GM12874 (cell line): ENCODE data around the gene CHST11.

ENCODE experiments used
- TF ChIP-seq, protein P1 (sequence below): IDR thresholded peaks from 2 replicates; pipeline ENCODE4 v1.5.1; 2011; ENCODE audit warnings: low read depth, mild to moderate bottlenecking, control low read depth, low read length, moderate library complexity; ENCODE audit not compliant: insufficient read depth

Gene CHST11

GRCh38 chr12:104488374-104488773 is 31.6 kb downstream of the CHST11 start:
- TF ChIP-seq, protein P1, sequence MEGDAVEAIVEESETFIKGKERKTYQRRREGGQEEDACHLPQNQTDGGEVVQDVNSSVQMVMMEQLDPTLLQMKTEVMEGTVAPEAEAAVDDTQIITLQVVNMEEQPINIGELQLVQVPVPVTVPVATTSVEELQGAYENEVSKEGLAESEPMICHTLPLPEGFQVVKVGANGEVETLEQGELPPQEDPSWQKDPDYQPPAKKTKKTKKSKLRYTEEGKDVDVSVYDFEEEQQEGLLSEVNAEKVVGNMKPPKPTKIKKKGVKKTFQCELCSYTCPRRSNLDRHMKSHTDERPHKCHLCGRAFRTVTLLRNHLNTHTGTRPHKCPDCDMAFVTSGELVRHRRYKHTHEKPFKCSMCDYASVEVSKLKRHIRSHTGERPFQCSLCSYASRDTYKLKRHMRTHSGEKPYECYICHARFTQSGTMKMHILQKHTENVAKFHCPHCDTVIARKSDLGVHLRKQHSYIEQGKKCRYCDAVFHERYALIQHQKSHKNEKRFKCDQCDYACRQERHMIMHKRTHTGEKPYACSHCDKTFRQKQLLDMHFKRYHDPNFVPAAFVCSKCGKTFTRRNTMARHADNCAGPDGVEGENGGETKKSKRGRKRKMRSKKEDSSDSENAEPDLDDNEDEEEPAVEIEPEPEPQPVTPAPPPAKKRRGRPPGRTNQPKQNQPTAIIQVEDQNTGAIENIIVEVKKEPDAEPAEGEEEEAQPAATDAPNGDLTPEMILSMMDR: no peak

DNA sequence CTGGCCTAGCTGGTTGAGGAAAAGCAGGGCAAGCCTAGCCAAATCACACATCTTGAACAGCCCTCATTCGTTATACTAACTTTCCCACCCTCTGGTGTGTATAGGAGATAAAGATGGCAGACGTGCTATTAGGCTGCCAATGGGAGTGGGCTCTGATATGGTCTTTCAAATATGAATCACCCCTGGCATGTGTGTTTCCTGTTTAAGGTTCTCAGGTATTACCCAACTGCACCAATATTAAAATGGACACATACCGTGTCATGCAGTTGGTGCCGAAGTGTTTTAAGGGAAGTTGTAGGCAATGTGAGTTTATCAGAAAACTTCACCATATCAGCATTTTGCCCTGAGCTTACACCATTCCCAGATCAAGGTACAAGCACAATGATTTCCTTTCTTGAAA is 33.4 kb downstream of the CHST11 start:
- TF ChIP-seq, protein P1: no peak

DNA sequence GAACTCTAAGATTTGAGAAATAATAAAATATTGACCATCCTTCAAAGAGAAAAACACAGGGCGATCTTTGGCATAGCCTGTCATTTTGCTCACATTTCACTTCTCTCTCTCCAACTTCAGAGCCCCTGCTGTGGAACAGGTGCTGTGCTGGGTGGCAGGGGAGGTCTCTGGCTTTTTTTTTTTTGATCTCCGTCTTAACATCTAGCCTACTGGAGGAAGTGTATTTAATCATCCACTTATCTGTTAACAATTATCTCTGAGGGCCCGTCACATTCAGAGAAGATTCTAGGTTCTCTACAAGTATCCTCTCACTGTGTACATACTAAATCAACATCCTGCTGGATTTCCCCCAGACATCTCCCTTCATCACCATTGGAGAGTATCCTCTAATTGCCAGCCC is 34.1 kb downstream of the CHST11 start:
- TF ChIP-seq, protein P1: no peak

GRCh38 chr12:104493496-104493895 is 36.7 kb downstream of the CHST11 start:
- TF ChIP-seq, protein P1: no peak

DNA sequence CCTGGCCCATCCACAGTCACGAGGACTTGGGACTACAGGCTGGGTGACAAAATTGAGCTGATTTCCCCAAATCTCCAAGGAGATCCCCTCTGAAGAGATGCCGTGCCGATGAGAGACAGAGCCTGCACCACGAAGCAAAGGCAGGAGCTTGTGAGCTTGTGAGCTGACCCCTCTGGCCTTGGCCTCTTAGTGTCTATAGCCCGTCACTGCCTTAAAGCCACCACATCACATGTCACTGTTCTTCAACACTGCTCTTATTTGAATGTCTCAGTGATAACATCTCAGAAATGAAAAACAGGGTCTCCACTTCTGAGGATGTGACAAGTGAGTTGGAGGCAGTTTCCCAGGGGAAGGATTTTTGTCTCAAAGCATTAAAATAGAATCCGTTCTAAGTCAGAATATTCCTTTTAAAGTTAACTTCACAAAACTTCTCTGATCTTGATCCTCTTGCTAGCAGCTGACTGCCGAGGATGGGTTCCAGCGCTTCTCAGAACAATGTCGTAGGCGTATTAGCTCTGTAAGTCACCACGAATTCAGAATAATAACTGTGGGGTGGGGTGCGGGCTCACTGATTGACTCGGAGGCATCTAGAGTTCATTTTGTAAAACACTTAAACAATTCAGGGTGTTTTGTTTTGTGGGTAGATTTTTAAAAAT is 37.5 kb downstream of the CHST11 start:
- TF ChIP-seq, protein P1: no peak

DNA sequence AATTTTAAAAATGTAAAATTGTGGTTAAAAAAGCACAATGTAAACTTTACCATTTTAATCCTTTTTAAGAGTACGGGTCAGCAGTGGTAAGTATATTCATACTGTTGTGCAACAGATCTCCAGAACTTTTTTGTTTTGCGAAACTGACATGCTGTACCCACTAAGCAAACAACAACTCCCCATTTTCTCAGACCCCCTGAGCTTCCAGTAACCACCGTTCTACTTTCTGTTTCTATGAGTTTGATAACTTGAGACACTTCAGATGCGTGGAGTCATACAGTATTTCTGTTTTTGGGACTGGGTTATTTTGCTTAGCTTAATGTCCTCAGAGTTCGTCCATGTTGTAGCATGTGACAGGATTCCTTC is 38.0 kb downstream of the CHST11 start:
- TF ChIP-seq, protein P1: no peak

- TF ChIP-seq, protein P1: no peak
These were observed 39.0 kb downstream of the CHST11 start for GRCh38 chr12:104495786-104496185.
